Jurkat, Clone E6-1 (cell line): ENCODE data around the gene FAXC.

Experiments used
- DNase-seq: peaks from one replicate; pipeline ENCODE4 v3.0.0-alpha.2; 2011; ENCODE audit warnings: low read depth, low spot score
- H3K4me3 ChIP-seq: 2 replicates; pipeline ENCODE4 v1.5.1; 2011; ENCODE audit warnings: mild to moderate bottlenecking, low read length, control low read depth, moderate library complexity

The FAXC gene

GRCh38 chr6:99233219-99233618 lies 116.3 kb downstream of the FAXC start:
- H3K4me3 ChIP-seq = no peak overlapping the region
- no peak for DNase-seq

- DNase-seq = no peak
- no peak overlapping the region for H3K4me3 ChIP-seq
Observed at GRCh38 chr6:99232056-99232455, 117.4 kb downstream of the FAXC start.

- no peak for DNase-seq
Observed at GRCh38 chr6:99225172-99225571, 124.3 kb downstream of the FAXC start.

More at GRCh38 chr6:99225172-99225571, 124.3 kb downstream of the FAXC start:
- H3K4me3 ChIP-seq = no peak overlapping the region
